Activated CD8-positive, alpha-beta memory T cell treated with anti-CD3 and anti-CD28 coated beads for 4 hours (primary cell): ENCODE measurements around the gene DRD2.

ENCODE experiments used
- DNase-seq, 2 donors: peaks; one replicate each; pipeline ENCODE4 v3.0.0-alpha.2; 2020; ENCODE audit warnings: low read depth in 2 of 2

Gene DRD2

GRCh38 chr11:113484223-113484622 lies 9.0 kb upstream of the DRD2 start:
- DNase-seq, result no peak

GRCh38 chr11:113481672-113482071 lies 6.5 kb upstream of the DRD2 start:
- no peak for DNase-seq

GRCh38 chr11:113481226-113481625 lies 6.0 kb upstream of the DRD2 start:
- DNase-seq, result no peak

- no peak for DNase-seq
Measured at GRCh38 chr11:113477321-113477720, 2.1 kb upstream of the DRD2 start.

GRCh38 chr11:113476553-113476952 lies 1.4 kb upstream of the DRD2 start:
- no peak for DNase-seq

- DNase-seq, result no peak
Measured at GRCh38 chr11:113474362-113475159, 637 bp downstream of the DRD2 start.

GRCh38 chr11:113473983-113474361 lies 1.2 kb downstream of the DRD2 start:
- DNase-seq, result no peak

GRCh38 chr11:113472471-113472870 lies 2.7 kb downstream of the DRD2 start:
- no peak for DNase-seq

- no peak for DNase-seq
Measured at GRCh38 chr11:113470233-113470632, 5.0 kb downstream of the DRD2 start.

GRCh38 chr11:113468726-113469345 lies 6.4 kb downstream of the DRD2 start:
- no peak for DNase-seq

- no peak for DNase-seq
Measured at GRCh38 chr11:113467545-113467944, 7.7 kb downstream of the DRD2 start.

GRCh38 chr11:113465786-113466185 lies 9.4 kb downstream of the DRD2 start:
- no peak for DNase-seq

- no peak for DNase-seq
Measured at GRCh38 chr11:113464416-113464815, 10.8 kb downstream of the DRD2 start.

- DNase-seq, result no peak
Measured at GRCh38 chr11:113462830-113463229, 12.4 kb downstream of the DRD2 start.

GRCh38 chr11:113461639-113462038 lies 13.6 kb downstream of the DRD2 start:
- DNase-seq, result no peak

- no peak for DNase-seq
Measured at GRCh38 chr11:113460469-113460868, 14.7 kb downstream of the DRD2 start.

- DNase-seq, result no peak
Measured at GRCh38 chr11:113458189-113458588, 17.0 kb downstream of the DRD2 start.

GRCh38 chr11:113457784-113458183 lies 17.4 kb downstream of the DRD2 start:
- no peak for DNase-seq

GRCh38 chr11:113454455-113454854 lies 20.7 kb downstream of the DRD2 start:
- no peak for DNase-seq

- no peak for DNase-seq
Measured at GRCh38 chr11:113449743-113450142, 25.5 kb downstream of the DRD2 start.

GRCh38 chr11:113448316-113448677 lies 26.9 kb downstream of the DRD2 start:
- no peak for DNase-seq

- DNase-seq, result no peak
Measured at GRCh38 chr11:113447621-113448315, 27.4 kb downstream of the DRD2 start.

- DNase-seq, result no peak
Measured at GRCh38 chr11:113446938-113447337, 28.3 kb downstream of the DRD2 start.
